ENCODE results near the gene CDH23.

Gene CDH23

DNA sequence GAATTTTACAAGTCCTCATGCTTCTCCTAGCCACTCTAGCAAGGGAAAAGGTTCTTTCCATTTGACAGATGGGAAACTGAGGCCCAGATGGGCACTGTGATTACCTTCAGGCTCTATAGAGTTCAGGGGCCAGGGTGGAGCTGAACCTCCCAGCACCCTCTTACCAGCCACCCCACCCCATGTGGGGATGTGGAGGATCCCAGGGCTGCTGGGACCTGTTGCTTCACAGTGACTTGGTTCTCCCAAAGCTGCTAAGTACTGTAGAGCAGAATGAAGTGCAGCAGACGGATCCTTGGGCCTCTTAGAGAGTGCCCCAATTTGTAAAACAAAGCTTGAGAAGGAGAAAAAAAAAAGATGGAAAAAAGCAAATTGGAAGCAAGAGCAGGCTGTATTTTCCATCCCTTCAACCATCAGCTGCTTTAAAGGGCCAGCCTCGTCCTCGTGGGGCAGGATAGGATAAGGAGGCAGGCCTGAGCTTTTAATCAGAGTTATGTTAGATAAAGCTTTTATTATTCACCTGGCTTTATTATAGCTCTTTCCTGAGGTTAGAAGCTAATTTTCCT, 147.0 kb downstream of the CDH23 start:
- no peak for DNase-seq

GRCh38 chr10:71545001-71545400, 148.3 kb downstream of the CDH23 start:
- no peak for DNase-seq

DNA sequence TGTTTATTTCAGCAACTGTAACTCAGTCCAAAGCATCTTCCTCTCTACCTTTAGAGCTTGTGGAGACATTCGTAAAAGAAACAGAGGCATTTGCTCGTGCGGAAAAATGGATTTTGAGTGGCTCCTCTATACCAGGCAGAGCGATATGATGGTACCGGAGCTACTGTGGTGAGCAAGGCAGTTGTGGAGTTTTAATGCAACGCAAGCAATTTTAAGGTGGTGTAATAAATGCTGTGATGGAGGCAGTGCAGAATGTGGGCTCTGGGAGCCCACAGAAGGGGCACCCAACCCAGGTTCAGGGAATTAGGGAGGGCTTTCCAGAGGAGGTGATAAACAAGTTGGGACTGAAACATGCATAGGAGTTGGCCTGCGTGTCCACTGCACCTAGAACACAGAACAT, 149.5 kb downstream of the CDH23 start:
- no peak for DNase-seq

DNA sequence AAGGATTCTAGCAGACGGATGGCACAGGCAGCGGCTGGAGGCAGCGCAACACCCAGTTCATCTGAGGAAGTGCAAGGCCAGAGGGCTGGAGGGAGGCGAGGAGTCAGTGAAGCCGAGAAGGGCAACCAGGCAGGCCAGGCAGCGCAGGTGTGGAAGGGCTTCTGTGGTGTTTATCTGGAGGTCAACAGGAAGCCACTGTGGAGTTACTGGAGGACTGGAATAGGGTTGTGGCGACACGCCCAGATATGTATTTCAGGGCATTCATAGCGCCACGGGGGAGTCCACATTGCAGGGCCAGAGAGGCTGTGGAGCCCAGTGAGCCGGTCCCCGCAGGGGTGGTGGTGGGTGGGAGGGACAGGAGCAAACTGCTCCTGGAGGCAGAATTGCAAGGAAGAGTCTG, 150.6 kb downstream of the CDH23 start:
- no peak for DNase-seq

- DNase-seq = no peak
Measured at GRCh38 chr10:71547876-71548846, 151.4 kb downstream of the CDH23 start.

DNA sequence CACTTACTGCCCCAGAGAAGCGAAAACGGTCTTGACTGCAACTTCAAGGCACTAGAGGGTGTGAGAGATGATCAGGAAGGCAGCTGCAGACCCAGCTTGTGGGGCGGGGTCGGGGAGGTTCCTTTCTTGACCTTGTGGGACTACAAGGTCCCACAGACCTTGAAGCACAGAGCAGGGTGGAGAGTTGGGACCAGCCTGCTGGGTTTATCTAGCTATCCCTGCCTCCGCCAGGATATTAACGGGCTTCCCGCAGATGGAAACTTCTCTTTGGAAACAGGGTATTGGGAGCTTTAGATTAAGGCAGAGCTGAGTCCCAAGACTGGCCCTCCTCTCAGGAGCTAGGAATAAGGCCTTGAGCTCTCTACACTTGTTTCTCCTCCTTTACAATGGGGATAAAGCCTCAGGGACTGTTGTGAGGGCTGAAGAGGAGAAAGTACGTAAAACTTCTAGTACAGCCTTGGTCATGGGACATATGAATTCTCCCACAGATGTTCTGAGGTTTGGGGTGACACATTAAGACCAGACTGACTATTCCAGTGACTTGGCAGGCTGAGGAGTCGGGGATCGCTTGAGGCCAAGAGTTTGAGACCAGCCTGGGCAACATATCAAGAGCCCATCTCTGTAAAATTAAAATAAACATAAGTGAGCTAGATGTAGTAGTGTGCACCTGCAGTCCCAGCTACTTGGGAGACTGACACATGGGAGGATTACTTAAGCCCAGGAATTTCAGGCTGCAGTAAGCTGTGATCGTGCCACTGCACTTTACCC, 153.2 kb downstream of the CDH23 start:
- DNase-seq = no peak

- no peak for DNase-seq
Measured at GRCh38 chr10:71550628-71551027, 153.9 kb downstream of the CDH23 start.

DNA sequence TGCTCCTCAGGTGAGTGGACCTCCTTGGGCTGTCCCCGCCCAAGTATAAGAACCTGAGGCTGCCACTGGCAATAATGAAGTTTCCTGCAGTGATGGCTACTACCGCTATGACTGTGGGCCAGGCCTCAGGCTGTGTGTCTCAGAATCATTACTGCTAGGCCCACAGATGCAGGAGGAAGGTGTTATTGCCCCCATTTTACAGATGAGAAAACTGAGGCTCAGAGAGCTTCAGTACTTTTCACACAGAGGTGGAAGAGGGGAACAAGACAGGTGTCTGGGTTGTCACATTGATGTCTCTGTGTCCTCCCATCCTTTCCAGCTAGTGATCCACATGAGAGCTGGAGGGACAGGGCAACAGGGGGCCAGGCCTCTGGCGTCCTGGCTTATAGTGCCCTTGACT, 155.2 kb downstream of the CDH23 start:
- DNase-seq = no peak

DNA sequence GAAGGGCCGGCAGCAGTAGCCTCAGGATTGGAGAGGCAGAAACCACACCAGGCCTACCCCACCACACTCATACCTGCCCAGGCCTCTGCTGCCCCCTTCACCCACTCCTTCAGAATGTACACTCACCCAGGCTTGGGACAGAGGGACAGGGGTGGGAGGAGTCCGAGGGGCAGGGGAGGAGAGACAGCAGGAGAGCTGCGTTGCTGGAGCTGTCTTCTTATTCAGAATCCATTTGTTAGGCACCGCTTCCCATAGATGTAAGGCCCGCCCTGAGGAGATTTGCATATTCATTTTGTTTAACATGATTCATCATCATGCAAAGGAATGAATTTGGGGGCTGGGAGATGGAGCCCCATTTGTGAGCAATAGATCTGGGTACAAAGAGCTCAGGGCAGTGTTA, 156.7 kb downstream of the CDH23 start:
- no peak for DNase-seq

DNA sequence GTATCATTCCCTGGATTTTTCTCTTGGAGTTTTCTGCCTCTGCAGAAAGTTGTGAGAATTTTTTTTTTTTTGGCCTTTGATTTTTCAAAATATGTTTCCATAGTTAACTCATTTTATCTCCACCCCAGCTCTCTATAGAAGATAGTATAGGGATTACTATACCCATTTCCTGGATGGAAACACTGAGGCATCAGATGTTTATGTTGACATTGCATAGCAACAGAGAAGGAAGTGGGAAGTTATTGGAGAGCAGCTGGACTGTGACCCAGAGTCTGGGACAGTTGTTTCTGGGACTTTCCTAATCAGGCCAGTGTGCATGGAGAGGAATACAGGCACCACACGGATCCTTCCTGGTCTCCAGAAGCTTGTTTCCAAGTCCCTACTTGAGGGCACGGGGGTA, 158.0 kb downstream of the CDH23 start:
- DNase-seq = no peak

DNA sequence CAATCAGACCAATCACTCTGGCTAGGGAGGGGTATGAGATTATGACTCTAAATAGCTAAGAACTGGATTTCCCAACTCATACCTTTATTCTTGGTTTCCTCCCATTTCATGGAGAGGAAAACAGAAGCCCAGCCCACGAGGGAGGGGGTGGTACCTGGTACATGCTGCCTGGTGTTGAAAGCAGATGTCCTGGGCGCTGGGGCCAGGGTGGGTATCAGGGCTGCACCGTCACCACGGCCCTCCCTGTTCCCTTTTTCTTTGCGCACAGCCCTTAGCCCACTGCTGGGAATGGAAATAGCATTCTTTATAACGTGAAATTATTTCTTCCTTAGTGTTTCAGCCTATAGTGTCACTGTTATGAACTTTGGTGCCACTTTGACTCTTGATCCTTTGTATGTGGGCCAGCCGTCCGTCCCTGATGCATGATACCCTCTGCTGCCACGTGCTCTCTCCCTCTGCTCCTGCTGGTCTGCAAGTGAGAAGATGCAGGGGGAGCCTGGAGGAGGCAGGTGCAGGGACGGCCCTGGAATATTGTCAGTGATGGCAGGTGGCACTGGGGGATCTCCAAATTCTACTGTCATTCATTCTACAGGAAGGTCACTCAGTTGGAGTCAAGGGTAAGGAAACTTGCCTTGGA, 158.5 kb downstream of the CDH23 start:
- no peak for DNase-seq

- no peak for DNase-seq
Measured at GRCh38 chr10:71555724-71556119, 159.0 kb downstream of the CDH23 start.

- DNase-seq = no peak
Measured at GRCh38 chr10:71558991-71559390, 162.3 kb downstream of the CDH23 start.

DNA sequence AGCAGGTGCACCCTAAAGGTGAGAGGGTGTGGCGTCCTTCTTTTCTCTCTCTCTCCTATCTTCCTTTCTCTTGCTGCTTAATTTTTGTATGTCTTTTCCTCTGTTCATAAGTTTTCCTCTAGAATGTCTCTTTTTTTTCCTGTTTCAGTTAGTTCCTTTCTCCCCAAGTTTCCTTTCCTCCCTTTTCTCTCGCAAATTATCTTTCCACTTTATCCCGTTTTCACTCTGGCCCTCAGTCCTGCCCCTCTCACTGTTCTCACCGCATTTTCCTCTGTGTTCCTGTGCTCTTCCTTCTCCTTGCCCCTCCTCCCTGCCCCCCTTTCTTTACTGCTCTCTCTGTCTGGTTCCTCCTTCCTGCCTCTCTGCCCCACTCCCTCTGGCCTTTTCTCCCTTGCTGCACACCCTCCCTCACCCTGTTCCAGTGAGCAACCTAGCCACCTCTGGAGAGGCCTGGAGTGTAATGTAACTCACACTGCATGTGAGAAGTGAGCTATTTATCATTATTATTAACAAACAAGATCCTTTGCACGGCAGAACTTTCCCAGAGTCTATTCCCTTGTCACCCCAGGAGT, 164.4 kb downstream of the CDH23 start:
- DNase-seq = no peak

DNA sequence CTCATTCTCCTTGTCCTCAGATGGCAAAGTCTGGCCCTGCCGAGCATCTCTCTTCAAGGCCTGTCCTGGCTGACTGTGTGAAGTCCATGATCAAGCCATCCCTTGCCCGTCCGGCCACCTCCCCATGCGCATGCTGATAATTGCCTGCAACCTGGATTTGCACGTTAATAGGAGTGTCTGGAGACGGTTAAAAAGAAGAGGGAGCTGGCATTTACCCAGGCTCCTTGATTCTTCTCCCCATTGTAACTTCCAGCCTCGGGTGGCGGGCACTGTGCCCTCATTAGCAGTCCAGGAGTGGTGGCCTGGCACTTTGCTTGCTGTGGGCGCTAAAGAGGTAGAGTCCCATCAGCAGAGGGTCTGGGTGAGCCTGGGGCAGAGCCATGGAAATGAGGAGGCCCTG, 165.5 kb downstream of the CDH23 start:
- no peak for DNase-seq

- DNase-seq = no peak
Measured at GRCh38 chr10:71562904-71563303, 166.2 kb downstream of the CDH23 start.

- DNase-seq = no peak
Measured at GRCh38 chr10:71564194-71564820, 167.6 kb downstream of the CDH23 start.

DNA sequence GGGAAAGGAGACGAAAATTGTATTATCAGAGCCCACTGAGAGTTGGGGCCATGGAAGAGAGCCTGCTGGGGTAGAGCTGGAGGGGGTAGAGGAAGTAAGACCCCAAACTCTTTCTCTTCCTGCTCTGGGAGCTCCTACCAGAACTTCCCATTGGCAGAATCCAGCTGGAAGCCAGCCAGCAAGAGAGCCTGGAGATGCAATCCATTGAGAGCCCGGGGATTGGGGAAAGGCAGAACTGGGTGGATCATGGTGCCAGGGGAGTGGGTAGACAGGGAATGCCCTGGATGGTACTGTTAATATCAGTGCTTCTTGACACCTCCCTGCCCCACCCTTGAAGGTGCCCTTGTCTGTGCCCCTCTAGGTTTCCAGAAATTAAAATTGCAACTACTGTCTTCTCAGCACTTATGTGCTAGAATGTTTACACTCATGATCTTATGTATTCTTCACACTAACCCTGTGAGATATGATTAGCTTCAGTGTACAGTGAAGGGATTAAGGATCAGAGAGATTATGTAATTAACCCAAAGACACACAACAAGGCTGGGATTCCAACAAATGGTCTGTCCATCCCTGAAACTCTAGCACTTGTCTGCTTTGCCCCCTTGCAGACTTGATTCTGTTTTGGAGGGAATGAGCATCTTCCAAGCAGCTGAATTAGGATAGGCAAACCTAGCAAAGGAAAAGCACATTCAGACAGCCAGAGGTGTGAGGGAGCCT, 168.7 kb downstream of the CDH23 start:
- no peak for DNase-seq

DNA sequence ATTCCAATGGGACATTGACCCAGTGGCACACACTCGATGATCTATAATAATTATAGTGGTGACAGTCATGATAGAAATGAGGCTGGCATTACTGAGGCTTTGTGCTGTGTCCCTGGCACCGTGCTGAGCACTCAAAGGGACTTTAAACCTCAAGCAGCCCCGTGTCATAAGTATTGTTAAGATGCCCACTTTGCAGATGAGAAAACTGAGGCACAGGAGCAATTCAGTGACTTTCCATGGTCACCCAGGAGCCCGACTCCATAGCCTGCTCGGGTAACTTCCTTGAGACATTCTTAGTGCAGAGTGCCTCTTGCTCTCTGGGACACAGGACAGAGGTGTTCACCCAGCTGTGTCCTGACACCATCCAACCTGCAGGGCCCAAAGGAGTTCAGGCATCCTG, 170.3 kb downstream of the CDH23 start:
- DNase-seq = no peak

DNA sequence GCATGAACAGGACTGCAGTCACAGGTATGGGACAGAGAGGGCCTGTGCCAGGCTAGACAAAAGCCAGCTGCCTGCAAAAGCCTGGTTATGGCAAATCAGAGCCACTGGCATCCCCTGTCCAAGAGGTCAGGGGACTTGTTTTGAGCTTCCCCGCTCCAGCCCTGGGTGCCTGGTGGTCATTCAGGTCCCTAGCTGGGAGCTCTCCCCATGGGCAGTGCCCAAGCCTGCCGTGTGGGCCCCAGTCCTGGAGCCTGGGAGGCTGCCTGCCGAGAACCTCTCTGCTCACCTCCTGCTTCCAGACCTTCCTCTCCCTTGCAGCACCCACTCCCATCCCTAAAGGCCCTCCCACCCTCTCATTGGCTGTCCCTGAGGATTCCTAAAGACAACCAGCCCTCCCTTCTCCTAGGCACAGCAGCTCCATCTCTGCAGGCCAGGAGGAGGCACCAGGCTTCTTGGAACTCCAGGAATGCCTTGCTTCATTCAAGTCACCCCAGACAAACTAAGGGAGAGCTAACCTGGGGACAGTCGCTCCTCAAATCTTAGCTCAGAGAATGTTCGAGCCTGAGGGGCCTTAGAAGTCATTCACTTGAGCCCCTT, 172.3 kb downstream of the CDH23 start:
- DNase-seq = no peak
